NB4 (cell line): ENCODE results near the gene C10orf120.

ENCODE experiments used
- DNase-seq: peaks from one replicate; pipeline ENCODE4 v3.0.0; 2010; ENCODE audit warnings: low read depth
- H3K4me3 ChIP-seq: one replicate; pipeline ENCODE4 v1.5.1; 2011; ENCODE audit warnings: mild to moderate bottlenecking, low read depth, low read length, moderate library complexity
- MYC ChIP-seq: IDR thresholded peaks from 2 replicates; pipeline ENCODE4 v1.6.1; 2011; ENCODE audit warnings: low read depth, low read length
- POLR2A ChIP-seq: IDR thresholded peaks from 2 replicates; pipeline ENCODE4 v1.6.1; 2011; ENCODE audit warnings: mild to moderate bottlenecking; ENCODE audit not compliant: insufficient read length; ENCODE audit errors: extremely low read depth
- TF ChIP-seq, protein P1 (sequence below): IDR thresholded peaks from one replicate; pipeline ENCODE4 v1.5.1; 2012; ENCODE audit warnings: low read depth, low read length
- TF ChIP-seq, protein P2 (sequence below): IDR thresholded peaks from 2 replicates; pipeline ENCODE4 v1.6.1; 2011; ENCODE audit warnings: low read depth, low read length

The C10orf120 gene

DNA sequence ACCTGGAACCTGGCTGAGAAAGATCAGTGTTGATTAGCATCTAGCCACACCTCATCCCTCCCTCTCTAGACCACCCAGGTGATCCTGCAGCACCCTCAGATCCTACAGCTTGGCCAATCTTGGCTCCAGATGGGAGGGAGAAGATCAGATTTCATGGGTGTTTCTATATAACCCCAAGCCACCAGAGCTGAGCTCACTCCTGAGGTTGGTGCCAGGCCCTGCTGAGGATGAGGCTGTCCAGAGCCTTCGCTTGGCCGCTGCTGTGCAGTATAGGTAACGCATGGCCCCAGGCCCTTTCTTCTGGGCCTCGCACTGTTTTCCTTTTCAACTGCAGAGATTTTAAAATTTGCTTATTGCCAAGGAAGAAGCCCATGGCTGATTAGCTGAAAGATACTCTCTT is 27.0 kb downstream of the C10orf120 start:
- DNase-seq: no peak
- H3K4me3 ChIP-seq: no peak overlapping the region
- TF ChIP-seq, protein P1, sequence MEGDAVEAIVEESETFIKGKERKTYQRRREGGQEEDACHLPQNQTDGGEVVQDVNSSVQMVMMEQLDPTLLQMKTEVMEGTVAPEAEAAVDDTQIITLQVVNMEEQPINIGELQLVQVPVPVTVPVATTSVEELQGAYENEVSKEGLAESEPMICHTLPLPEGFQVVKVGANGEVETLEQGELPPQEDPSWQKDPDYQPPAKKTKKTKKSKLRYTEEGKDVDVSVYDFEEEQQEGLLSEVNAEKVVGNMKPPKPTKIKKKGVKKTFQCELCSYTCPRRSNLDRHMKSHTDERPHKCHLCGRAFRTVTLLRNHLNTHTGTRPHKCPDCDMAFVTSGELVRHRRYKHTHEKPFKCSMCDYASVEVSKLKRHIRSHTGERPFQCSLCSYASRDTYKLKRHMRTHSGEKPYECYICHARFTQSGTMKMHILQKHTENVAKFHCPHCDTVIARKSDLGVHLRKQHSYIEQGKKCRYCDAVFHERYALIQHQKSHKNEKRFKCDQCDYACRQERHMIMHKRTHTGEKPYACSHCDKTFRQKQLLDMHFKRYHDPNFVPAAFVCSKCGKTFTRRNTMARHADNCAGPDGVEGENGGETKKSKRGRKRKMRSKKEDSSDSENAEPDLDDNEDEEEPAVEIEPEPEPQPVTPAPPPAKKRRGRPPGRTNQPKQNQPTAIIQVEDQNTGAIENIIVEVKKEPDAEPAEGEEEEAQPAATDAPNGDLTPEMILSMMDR: no peak
- TF ChIP-seq, protein P2, sequence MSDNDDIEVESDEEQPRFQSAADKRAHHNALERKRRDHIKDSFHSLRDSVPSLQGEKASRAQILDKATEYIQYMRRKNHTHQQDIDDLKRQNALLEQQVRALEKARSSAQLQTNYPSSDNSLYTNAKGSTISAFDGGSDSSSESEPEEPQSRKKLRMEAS: no peak
- TF ChIP-seq POLR2A (no peak), MYC (no peak)

DNA sequence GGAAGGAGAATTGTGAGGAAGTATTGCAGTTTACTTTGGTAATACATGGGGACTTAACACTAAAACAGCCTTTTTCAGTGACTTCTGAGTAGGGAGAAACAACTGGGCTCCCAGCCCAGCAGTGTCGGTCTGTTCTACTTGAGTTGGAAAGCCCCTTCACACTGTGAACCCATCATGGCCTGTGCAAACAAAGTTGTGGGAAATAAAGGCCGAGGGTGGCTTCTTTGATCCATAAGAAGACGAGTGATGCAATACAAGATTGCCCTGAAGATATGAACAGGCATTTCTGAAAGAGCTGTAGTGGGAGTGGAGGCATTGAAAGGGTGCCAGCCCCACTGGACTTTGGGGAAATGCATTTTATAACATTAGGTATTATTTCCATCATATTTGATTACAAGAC is 28.3 kb downstream of the C10orf120 start:
- DNase-seq: no peak
- TF ChIP-seq MYC: no peak
- TF ChIP-seq, protein P2: no peak
- no peak for TF ChIP-seq POLR2A
- TF ChIP-seq, protein P1: no peak
- no peak overlapping the region for H3K4me3 ChIP-seq

DNA sequence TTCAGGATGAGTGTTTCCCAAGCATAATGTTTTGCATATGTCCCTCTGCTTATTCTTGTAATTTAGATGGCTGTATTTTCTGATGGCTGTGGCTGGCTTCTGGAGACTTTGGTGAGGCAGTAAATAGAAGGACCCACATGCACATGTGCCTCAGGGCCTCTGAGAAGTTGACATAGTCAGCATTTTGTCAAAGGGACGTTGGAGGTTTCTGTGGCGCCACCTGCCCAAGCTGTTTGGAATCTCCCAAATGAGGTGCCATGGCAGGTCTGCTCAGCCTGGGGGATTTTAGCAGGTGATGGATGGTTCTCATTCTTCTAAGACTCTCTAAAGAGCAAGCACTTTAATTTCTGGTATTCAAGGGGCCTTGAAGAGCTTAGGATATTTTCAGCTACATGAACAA is 29.8 kb downstream of the C10orf120 start:
- TF ChIP-seq POLR2A (no peak), MYC (no peak)
- TF ChIP-seq, protein P2: no peak
- TF ChIP-seq, protein P1: no peak
- H3K4me3 ChIP-seq: no peak overlapping the region
- no peak for DNase-seq

DNA sequence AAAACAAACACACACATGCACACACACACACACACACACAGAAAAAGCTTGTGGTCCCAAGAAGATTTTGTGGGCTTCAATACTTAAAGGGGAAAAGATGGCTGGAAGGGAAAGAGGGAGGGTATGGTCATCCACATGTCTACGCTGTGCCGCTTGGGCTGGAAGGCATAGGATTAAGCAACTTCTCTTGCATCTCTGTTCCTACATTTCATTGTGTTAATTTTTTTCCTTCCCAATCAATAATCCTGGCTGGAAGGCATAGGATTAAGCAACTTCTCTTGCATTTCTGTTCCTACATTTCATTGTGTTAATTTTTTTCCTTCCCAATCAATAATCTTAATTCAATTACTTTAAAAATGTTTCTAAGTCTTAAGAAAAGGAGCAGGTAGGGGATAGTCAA is 30.6 kb downstream of the C10orf120 start:
- no peak overlapping the region for H3K4me3 ChIP-seq
- no peak for DNase-seq
- TF ChIP-seq, protein P2: no peak
- no peak for TF ChIP-seq POLR2A
- TF ChIP-seq MYC: no peak
- TF ChIP-seq, protein P1: no peak

DNA sequence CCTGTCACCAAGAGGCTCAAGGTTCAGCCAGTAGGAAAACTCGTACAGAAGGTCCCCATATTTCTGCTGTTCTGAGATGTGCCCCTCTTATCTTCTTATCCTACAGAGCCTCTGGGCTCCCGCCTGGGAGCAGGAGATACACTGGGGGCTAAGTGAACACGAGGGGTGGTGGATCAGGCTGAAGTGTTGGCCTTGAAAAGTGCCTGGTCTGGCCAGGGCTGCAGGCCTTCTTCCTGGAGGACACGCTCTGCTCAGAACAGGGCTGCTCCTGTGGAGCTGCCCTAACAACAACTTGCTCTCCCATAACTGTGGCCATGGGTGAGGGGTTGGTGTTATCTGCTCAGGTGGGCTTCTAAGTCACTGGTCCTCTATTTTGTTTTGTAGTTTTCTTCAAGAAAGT is 33.7 kb downstream of the C10orf120 start:
- no peak for DNase-seq
- TF ChIP-seq POLR2A (no peak), MYC (no peak)
- TF ChIP-seq, protein P2: no peak
- TF ChIP-seq, protein P1: no peak
- no peak overlapping the region for H3K4me3 ChIP-seq
